Naive B cell (primary cell): ENCODE measurements around the gene ERLEC1. TPM values are rescaled to one million over a fixed set of nuclear protein-coding genes. Genes with fewer than 3 reads are reported as not detected.
"Not testable (repeated sequence)": the region's sequence is repeated elsewhere in the genome, so short reads cannot be mapped to it uniquely, and the experiment has no call there.

ENCODE experiments used
- ATAC-seq, 2 donors: fragments of 150-1000 bp; cut with Tn5 transposase; 2 replicates each; pipeline ENCODE4 v1.10.0; 2021; ENCODE audit warnings: low read depth in 2 of 2, mild to moderate bottlenecking in 2 of 2, moderate library complexity in 2 of 2
- DNase-seq: peaks from one replicate; pipeline ENCODE4 v3.0.0; 2022
- H3K27ac Mint-ChIP-seq, 6 donors: one replicate each; pipeline ENCODE4 v1.8.0; 2020 to 2022; ENCODE audit warnings: mild to moderate bottlenecking in 6 of 6, mixed read lengths in 6 of 6, moderate library complexity in 5 of 6, inconsistent platforms in 2 of 6
- H3K27me3 Mint-ChIP-seq, 3 donors: one replicate each; pipeline ENCODE4 v1.8.0; 2021 to 2022; ENCODE audit warnings: mixed read lengths in 3 of 3, mild to moderate bottlenecking in 1 of 3
- H3K36me3 Mint-ChIP-seq, 2 donors: one replicate each; pipeline ENCODE4 v1.8.0; 2020 to 2022; ENCODE audit warnings: mixed read lengths in 2 of 2, inconsistent platforms in 1 of 2, mild to moderate bottlenecking in 1 of 2
- H3K4me1 Mint-ChIP-seq, 3 donors: one replicate each; pipeline ENCODE4 v1.8.0; 2020 to 2022; ENCODE audit warnings: mixed read lengths in 3 of 3, inconsistent platforms in 1 of 3, mild to moderate bottlenecking in 1 of 3, moderate library complexity in 1 of 3
- H3K4me3 Mint-ChIP-seq, 8 donors: one replicate each; pipeline ENCODE4 v1.8.0; 2020 to 2022; ENCODE audit warnings: mild to moderate bottlenecking in 8 of 8, mixed read lengths in 8 of 8, moderate library complexity in 8 of 8, inconsistent platforms in 2 of 8
- H3K9me3 Mint-ChIP-seq, 7 donors: one replicate each; pipeline ENCODE4 v1.8.0; 2020 to 2022; ENCODE audit warnings: mixed read lengths in 7 of 7, mild to moderate bottlenecking in 5 of 7, inconsistent platforms in 2 of 7, moderate library complexity in 1 of 7
- polyA plus RNA-seq, 6 donors: library from polyadenylated mRNA; unstranded; fragments of 300-500 nt; fragmentation: Illumina TruSeq; gene quantifications; one replicate each; pipeline ENCODE4 v1.2.3, GENCODE V29; 2021; ENCODE audit warnings: low read depth in 6 of 6

Gene ERLEC1
- polyA plus RNA-seq, 6 donors from 2014 or later: 23.7 to 54.1 (median 26.3) TPM

GRCh38 chr2:53793261-53793660, 6.4 kb downstream of the ERLEC1 start:
- H3K36me3 Mint-ChIP-seq: peaks cover 0 to 4% of the 10 kb centered on the region in 2 donors
- DNase-seq: no peak
- no peak for ATAC-seq
- no peak overlapping the region for H3K27ac Mint-ChIP-seq
- H3K4me1 Mint-ChIP-seq: peaks cover 4 to 16% (median 9%) of the 10 kb centered on the region in 3 donors
- no peaks in the 10 kb centered on the region for H3K9me3 Mint-ChIP-seq
- no peaks in the 10 kb centered on the region for H3K27me3 Mint-ChIP-seq
- H3K4me3 Mint-ChIP-seq: no peak overlapping the region

- Mint-ChIP-seq H3K4me3 (no peak overlapping the region), H3K36me3 (peaks cover 0 to 4% of the 10 kb centered on the region in 2 donors), H3K27me3 (no peaks in the 10 kb centered on the region), H3K4me1 (peaks cover 4 to 11% (median 6%) of the 10 kb centered on the region in 3 donors), H3K27ac (no peak overlapping the region), H3K9me3 (no peaks in the 10 kb centered on the region)
- ATAC-seq (no peak), DNase-seq (no peak)
Observed at GRCh38 chr2:53793821-53794220, 7.0 kb downstream of the ERLEC1 start.

- Mint-ChIP-seq H3K4me3 (no peak overlapping the region), H3K27me3 (no peaks in the 10 kb centered on the region), H3K4me1 (no peaks in the 10 kb centered on the region), H3K27ac (no peak overlapping the region), H3K9me3 (no peaks in the 10 kb centered on the region), H3K36me3 (peaks cover 15 to 22% of the 10 kb centered on the region in 2 donors)
- DNase-seq: no peak
- no peak for ATAC-seq
Observed at GRCh38 chr2:53801547-53801946, 14.7 kb downstream of the ERLEC1 start.

- DNase-seq: no peak
- Mint-ChIP-seq H3K27ac (peak overlapping the region in 1 of 6 donors; percentile 41), H3K9me3 (no peaks in the 10 kb centered on the region), H3K4me3 (no peak overlapping the region), H3K36me3 (peaks cover 23 to 28% of the 10 kb centered on the region in 2 donors), H3K4me1 (no peaks in the 10 kb centered on the region), H3K27me3 (no peaks in the 10 kb centered on the region)
- no peak for ATAC-seq
Observed at GRCh38 chr2:53802617-53803151, 15.8 kb downstream of the ERLEC1 start.

DNA sequence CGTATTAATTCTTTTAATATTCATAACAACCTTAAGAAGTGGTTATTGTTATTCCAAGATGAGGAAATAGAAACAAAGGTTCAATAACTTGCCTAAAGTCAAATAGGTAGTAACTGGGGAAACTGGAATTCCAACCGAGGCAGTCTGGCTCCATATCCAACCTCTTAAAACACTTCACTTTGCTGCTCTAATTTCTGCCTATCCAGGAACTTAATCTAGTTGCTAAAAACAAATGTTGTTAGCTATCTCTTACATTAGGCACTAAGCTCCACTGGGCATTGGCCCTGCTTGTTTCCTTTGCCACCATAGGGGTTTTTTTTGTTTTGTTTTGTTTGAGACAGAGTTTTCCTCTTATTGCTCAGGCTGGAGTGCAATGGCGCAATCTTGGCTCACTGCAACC, 24.8 kb downstream of the ERLEC1 start:
- no peak for ATAC-seq
- Mint-ChIP-seq H3K4me1 (no peaks in the 10 kb centered on the region), H3K9me3 (no peaks in the 10 kb centered on the region), H3K4me3 (no peak overlapping the region), H3K27me3 (no peaks in the 10 kb centered on the region), H3K36me3 (peaks cover 16 to 27% of the 10 kb centered on the region in 2 donors), H3K27ac (peak overlapping the region in 2 of 6 donors; percentile 32 to 75)
- DNase-seq: no peak

- ATAC-seq (no peak), DNase-seq (no peak)
- Mint-ChIP-seq H3K4me1 (no peaks in the 10 kb centered on the region), H3K36me3 (peaks cover 15 to 28% of the 10 kb centered on the region in 2 donors), H3K9me3 (no peaks in the 10 kb centered on the region), H3K27ac (no peak overlapping the region), H3K27me3 (no peaks in the 10 kb centered on the region), H3K4me3 (no peak overlapping the region)
Observed at GRCh38 chr2:53813151-53813550, 26.3 kb downstream of the ERLEC1 start.

DNA sequence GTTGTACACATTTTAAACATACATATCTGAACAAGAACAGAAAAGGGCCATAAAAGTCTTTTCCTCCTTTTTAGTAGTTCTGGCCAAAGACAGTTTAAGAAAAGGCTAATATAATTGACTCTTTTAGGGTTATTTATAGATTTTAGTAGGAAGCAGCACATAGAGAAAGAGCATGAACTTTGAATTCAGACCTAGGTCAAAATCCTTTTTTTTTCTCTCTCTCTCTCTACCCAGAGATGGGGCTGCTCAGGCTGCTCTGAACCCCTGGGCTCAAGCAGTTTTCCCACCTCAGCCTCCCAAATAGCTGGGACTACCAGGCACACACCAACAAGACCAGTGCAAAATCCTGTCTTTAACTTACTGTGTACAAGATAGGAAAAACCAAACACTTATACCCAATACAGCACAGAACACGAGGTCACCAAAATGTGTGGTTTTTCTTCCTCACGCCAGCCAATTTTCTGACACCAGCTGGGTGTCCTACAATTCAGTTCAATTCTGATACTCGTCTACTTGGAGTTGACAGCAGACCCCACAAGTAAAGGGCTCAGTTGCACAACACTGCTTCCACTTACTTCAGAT, 32.1 kb downstream of the ERLEC1 start:
- Mint-ChIP-seq H3K27ac (peak overlapping the region in 2 of 6 donors; percentile 49 to 81), H3K9me3 (no peaks in the 10 kb centered on the region), H3K36me3 (peaks cover 7 to 12% of the 10 kb centered on the region in 2 donors), H3K4me3 (no peak overlapping the region), H3K27me3 (no peaks in the 10 kb centered on the region), H3K4me1 (peaks cover 0 to 2% (median 0%) of the 10 kb centered on the region in 3 donors)
- DNase-seq (no peak), ATAC-seq (no peak)

GRCh38 chr2:53819634-53820033, 32.8 kb downstream of the ERLEC1 start:
- Mint-ChIP-seq H3K27me3 (no peaks in the 10 kb centered on the region), H3K9me3 (no peaks in the 10 kb centered on the region), H3K4me1 (peaks cover 0 to 2% (median 0%) of the 10 kb centered on the region in 3 donors), H3K36me3 (peaks cover 7 to 12% of the 10 kb centered on the region in 2 donors), H3K4me3 (peak overlapping the region in 1 of 8 donors; percentile 42), H3K27ac (peak overlapping the region in 1 of 6 donors; percentile 81)
- DNase-seq (no peak), ATAC-seq (no peak)

DNA sequence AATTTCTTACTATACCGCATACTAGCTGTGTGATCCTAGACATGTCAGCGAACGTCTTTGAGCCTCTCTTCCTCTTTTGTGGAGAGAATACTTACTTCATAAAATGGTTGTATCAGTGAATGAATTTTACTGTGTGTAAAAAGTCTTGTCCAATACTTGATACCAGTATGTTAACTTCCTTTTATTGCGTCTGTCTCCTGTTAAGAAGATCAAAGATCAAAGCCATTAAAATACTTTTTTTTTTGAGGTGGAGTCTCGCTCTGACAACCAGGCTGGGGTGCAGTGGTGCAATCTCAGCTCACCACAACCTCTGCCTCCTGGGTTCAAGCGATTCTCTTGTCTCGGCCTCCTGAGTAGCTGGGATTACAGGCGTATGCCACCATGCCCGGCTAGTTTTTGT, 33.2 kb downstream of the ERLEC1 start:
- H3K4me3 Mint-ChIP-seq: no peak overlapping the region
- peaks cover 7 to 12% of the 10 kb centered on the region in 2 donors for H3K36me3 Mint-ChIP-seq
- peak overlapping the region in 2 of 6 donors; percentile 41 to 56 for H3K27ac Mint-ChIP-seq
- H3K9me3 Mint-ChIP-seq: no peaks in the 10 kb centered on the region
- DNase-seq (no peak), ATAC-seq (no peak)
- H3K27me3 Mint-ChIP-seq: no peaks in the 10 kb centered on the region
- H3K4me1 Mint-ChIP-seq: peaks cover 0 to 2% (median 0%) of the 10 kb centered on the region in 3 donors

- no peaks in the 10 kb centered on the region for H3K27me3 Mint-ChIP-seq
- H3K27ac Mint-ChIP-seq: no peak overlapping the region
- H3K4me1 Mint-ChIP-seq: peaks cover 0 to 2% (median 0%) of the 10 kb centered on the region in 3 donors
Observed at GRCh38 chr2:53820711-53821110, 33.9 kb downstream of the ERLEC1 start.

DNA sequence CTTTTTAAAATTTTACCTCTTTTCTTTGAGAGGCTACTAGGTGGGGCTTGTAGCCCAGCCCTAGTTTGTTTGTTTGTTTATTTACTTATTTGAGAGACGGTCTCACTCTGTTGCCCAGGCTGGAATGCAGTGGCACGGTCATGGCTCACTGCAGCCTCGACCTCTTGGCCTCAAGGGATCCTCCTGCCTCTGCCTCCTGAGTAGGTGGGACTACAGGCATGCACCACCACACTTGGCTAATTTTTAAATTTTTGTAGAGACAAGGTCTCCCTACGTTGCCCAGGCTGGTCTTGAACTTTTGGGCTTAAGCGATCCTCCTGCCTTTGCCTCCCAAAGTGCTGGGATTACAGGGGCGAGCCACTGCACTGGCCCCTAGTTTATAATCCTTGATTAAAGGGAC, 35.0 kb downstream of the ERLEC1 start:
- no peak overlapping the region for H3K27ac Mint-ChIP-seq
- peaks cover 0 to 2% (median 0%) of the 10 kb centered on the region in 3 donors for H3K4me1 Mint-ChIP-seq
- ATAC-seq (no peak), DNase-seq (no peak)
- H3K9me3 Mint-ChIP-seq: no peaks in the 10 kb centered on the region
- no peaks in the 10 kb centered on the region for H3K27me3 Mint-ChIP-seq
- H3K36me3 Mint-ChIP-seq: peaks cover 6 to 7% of the 10 kb centered on the region in 2 donors
- no peak overlapping the region for H3K4me3 Mint-ChIP-seq

More at GRCh38 chr2:53820711-53821110, 33.9 kb downstream of the ERLEC1 start:
- ATAC-seq (no peak), DNase-seq (no peak)
- no peaks in the 10 kb centered on the region for H3K9me3 Mint-ChIP-seq
- H3K4me3 Mint-ChIP-seq: no peak overlapping the region
- H3K36me3 Mint-ChIP-seq: peaks cover 7% of the 10 kb centered on the region in 2 donors

- peak overlapping the region in 1 of 8 donors; percentile 37 for H3K4me3 Mint-ChIP-seq
- DNase-seq, H3K27me3 Mint-ChIP-seq, ATAC-seq, H3K27ac Mint-ChIP-seq, H3K36me3 Mint-ChIP-seq, H3K4me1 Mint-ChIP-seq, H3K9me3 Mint-ChIP-seq: not testable (repeated sequence)
Observed at GRCh38 chr2:53823639-53824038, 36.8 kb downstream of the ERLEC1 start.

DNA sequence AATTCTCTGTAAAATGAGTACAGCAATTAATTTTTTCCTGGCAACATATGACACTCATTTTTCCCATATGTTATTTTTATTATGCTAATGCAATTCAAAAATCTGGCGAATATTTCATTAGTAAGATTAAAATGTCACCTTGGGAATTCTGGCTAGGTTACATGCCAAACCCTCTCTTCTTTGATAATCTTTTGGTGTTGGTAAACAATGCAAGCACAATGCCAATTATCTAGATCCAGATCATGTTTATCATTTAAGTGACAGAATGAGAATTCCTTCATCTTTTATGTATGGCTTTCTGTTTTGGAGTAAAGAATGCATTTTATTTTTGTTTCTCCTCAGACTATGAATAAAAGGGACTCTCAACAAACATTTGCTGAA, 39.2 kb downstream of the ERLEC1 start:
- H3K9me3 Mint-ChIP-seq: peaks cover 0 to 7% (median 0%) of the 10 kb centered on the region in 7 donors
- H3K36me3 Mint-ChIP-seq: peaks cover 10 to 14% of the 10 kb centered on the region in 2 donors
- no peaks in the 10 kb centered on the region for H3K27me3 Mint-ChIP-seq
- H3K4me3 Mint-ChIP-seq: no peak overlapping the region
- H3K4me1 Mint-ChIP-seq: peaks cover 0 to 2% (median 0%) of the 10 kb centered on the region in 3 donors
- no peak for DNase-seq
- no peak for ATAC-seq
- no peak overlapping the region for H3K27ac Mint-ChIP-seq

- no peak overlapping the region for H3K27ac Mint-ChIP-seq
- H3K9me3 Mint-ChIP-seq: peaks cover 0 to 7% (median 0%) of the 10 kb centered on the region in 7 donors
- H3K27me3 Mint-ChIP-seq: no peaks in the 10 kb centered on the region
- DNase-seq: no peak
- H3K4me1 Mint-ChIP-seq: peaks cover 0 to 2% (median 0%) of the 10 kb centered on the region in 3 donors
- peaks cover 14 to 21% of the 10 kb centered on the region in 2 donors for H3K36me3 Mint-ChIP-seq
- no peak for ATAC-seq
- no peak overlapping the region for H3K4me3 Mint-ChIP-seq
Observed at GRCh38 chr2:53826587-53827397, 39.9 kb downstream of the ERLEC1 start.
